HG03025 (cell line): ENCODE results near the gene QKI.
"Not testable (repeated sequence)": the region's sequence is repeated elsewhere in the genome, so short reads cannot be mapped to it uniquely, and the experiment has no call there.

Experiments used
- ATAC-seq: cut with Tn5 transposase; IDR thresholded peaks from one replicate; pipeline ENCODE4 v1.9.1; 2021; ENCODE audit warnings: mild to moderate bottlenecking, moderate library complexity; ENCODE audit not compliant: unreplicated experiment, low FRiP score

The QKI gene

GRCh38 chr6:163412801-163413344, 1.6 kb upstream of the QKI start:
- ATAC-seq = no peak

GRCh38 chr6:163413345-163414116, 987 bp upstream of the QKI start:
- peak; percentile 44 for ATAC-seq

GRCh38 chr6:163414946-163415619, 565 bp downstream of the QKI start:
- peak; percentile 7 for ATAC-seq

GRCh38 chr6:163415620-163416556, 1.4 kb downstream of the QKI start:
- peak; percentile 0 for ATAC-seq

GRCh38 chr6:163416557-163417253, 2.2 kb downstream of the QKI start:
- ATAC-seq = no peak

GRCh38 chr6:163417595-163417994, 3.1 kb downstream of the QKI start:
- ATAC-seq = no peak

- no peak for ATAC-seq
Observed at GRCh38 chr6:163418311-163419029, 4.0 kb downstream of the QKI start.

- ATAC-seq = no peak
Observed at GRCh38 chr6:163419413-163420288, 5.1 kb downstream of the QKI start.

GRCh38 chr6:163420289-163420614, 5.7 kb downstream of the QKI start:
- ATAC-seq = no peak

GRCh38 chr6:163422550-163422949, 8.0 kb downstream of the QKI start:
- ATAC-seq = no peak

GRCh38 chr6:163423696-163424095, 9.2 kb downstream of the QKI start:
- ATAC-seq = no peak

GRCh38 chr6:163427498-163428254, 13.2 kb downstream of the QKI start:
- ATAC-seq = no peak

GRCh38 chr6:163428373-163428772, 13.9 kb downstream of the QKI start:
- ATAC-seq = no peak

- ATAC-seq = no peak
Observed at GRCh38 chr6:163429858-163430448, 15.4 kb downstream of the QKI start.

GRCh38 chr6:163432300-163432699, 17.8 kb downstream of the QKI start:
- ATAC-seq = no peak

GRCh38 chr6:163433486-163433885, 19.0 kb downstream of the QKI start:
- ATAC-seq = not testable (repeated sequence)

GRCh38 chr6:163435023-163435422, 20.5 kb downstream of the QKI start:
- no peak for ATAC-seq

GRCh38 chr6:163436843-163437242, 22.3 kb downstream of the QKI start:
- ATAC-seq = no peak
